Measurements from ENCODE around the gene ZNF764. TPM values are rescaled to one million over a fixed set of nuclear protein-coding genes. Genes with fewer than 3 reads are reported as not detected.

Gene ZNF764
- total and polyA plus RNA-seq, 8 donors = 3.1 to 5.6 (median 4.7) TPM

GRCh38 chr16:30527635-30528178 lies 30.5 kb downstream of the ZNF764 start:
- WGBS, 2 donors = 7 to 11% methylated on average over 14 of the region's 14 CpGs
- intact Hi-C loops (cut with DNase I) = loop anchor here in 1 of 3 donors (5.0 kb wide), 1 partner anchor 95 kb away; the partner anchor contains the start of gene DCTPP1
- no peak for FAIRE-seq
- no peak for DNase-seq
- no peaks in the 10 kb centered on the region for H3K9me3 ChIP-seq
- peaks cover 6 to 11% (median 7%) of the 10 kb centered on the region in 3 donors for H3K4me1 ChIP-seq
- TF ChIP-seq CTCF (IDR thresholded peaks at IDR 0.05) = no peak
- H3K27me3 ChIP-seq = no peaks in the 10 kb centered on the region
- ATAC-seq = no peak
- peak overlapping the region in 3 of 4 donors; percentile 52 to 80 (median 55) for H3K4me3 ChIP-seq
- peaks cover 0 to 5% (median 0%) of the 10 kb centered on the region in 3 donors for H3K36me3 ChIP-seq
- H3K27ac ChIP-seq = peak overlapping the region; percentile 90 to 99 (median 96)

GRCh38 chr16:30526823-30527634 lies 31.1 kb downstream of the ZNF764 start:
- intact Hi-C loops (cut with DNase I) = loop anchor here in 1 of 3 donors (5.0 kb wide), 1 partner anchor 95 kb away; the partner anchor contains the start of gene DCTPP1
- 0% methylated on average over 69 to 79 of the region's 79 CpGs for WGBS, 2 donors
- Histone ChIP-seq H3K27me3 (no peaks in the 10 kb centered on the region), H3K4me3 (peak overlapping the region; percentile 52 to 80 (median 64)), H3K36me3 (no peaks in the 10 kb centered on the region), H3K9me3 (no peaks in the 10 kb centered on the region), H3K27ac (peak overlapping the region; percentile 90 to 99 (median 96)), H3K4me1 (peaks cover 6 to 11% (median 7%) of the 10 kb centered on the region in 3 donors)
- ATAC-seq (peak; percentile 87 to 97 (median 92)), FAIRE-seq (peak; percentile 60), DNase-seq (peak; percentile 97 to 100 (median 99))
- peak in 1 of 4 donors; percentile 30 for TF ChIP-seq CTCF (IDR thresholded peaks at IDR 0.05)

- DNase-seq = peak in 4 of 6 donors; percentile 49 to 86 (median 64)
- peak; percentile 24 to 54 (median 27) for ATAC-seq
- Histone ChIP-seq H3K27me3 (no peaks in the 10 kb centered on the region), H3K9me3 (no peaks in the 10 kb centered on the region), H3K4me1 (peaks cover 6 to 11% (median 7%) of the 10 kb centered on the region in 3 donors), H3K27ac (peak within 1 kb of the TSS; percentile 90 to 99 (median 96)), H3K36me3 (no peaks in the 10 kb centered on the region), H3K4me3 (peak within 1 kb of the TSS; percentile 52 to 80 (median 64))
- intact Hi-C loops (cut with DNase I) = loop anchor here in 1 of 3 donors (5.0 kb wide), 1 partner anchor 94 kb away; the partner anchor contains the start of gene DCTPP1
- no peak for TF ChIP-seq CTCF (IDR thresholded peaks at IDR 0.05)
- WGBS, 2 donors = 1% methylated on average over 34 to 73 of the region's 73 CpGs
- FAIRE-seq = no peak
Measured at GRCh38 chr16:30526137-30526822, 31.9 kb downstream of the ZNF764 start, which contains the start of gene ZNF768. TSS of gene ZNF768 (minus strand) at chr16:30526566. CDS start at chr16:30526413, 153 bp downstream.

GRCh38 chr16:30525844-30526136 lies 32.4 kb downstream of the ZNF764 start:
- no peak for DNase-seq
- Histone ChIP-seq H3K27ac (peak overlapping the region in 3 of 4 donors; percentile 90 to 99 (median 99)), H3K27me3 (no peaks in the 10 kb centered on the region), H3K4me1 (peaks cover 6 to 11% (median 7%) of the 10 kb centered on the region in 3 donors), H3K9me3 (no peaks in the 10 kb centered on the region), H3K36me3 (no peaks in the 10 kb centered on the region), H3K4me3 (peak overlapping the region; percentile 52 to 80 (median 64))
- WGBS, 2 donors = 45 to 48% methylated on average over 4 of the region's 4 CpGs
- ATAC-seq = no peak
- TF ChIP-seq CTCF (IDR thresholded peaks at IDR 0.05) = no peak
- FAIRE-seq = no peak
- intact Hi-C loops (cut with DNase I) = loop anchor here in 1 of 3 donors (5.0 kb wide), 1 partner anchor 93 kb away; the partner anchor contains the start of gene DCTPP1

All from pancreas (tissue), 10 donors.